GM18502 (cell line): Measurements from ENCODE around the gene RAC3.

Experiments used
- ATAC-seq: cut with Tn5 transposase; IDR thresholded peaks from one replicate; pipeline ENCODE4 v1.9.1; 2021; ENCODE audit warnings: mild to moderate bottlenecking; ENCODE audit not compliant: unreplicated experiment, poor library complexity

RAC3 gene

DNA sequence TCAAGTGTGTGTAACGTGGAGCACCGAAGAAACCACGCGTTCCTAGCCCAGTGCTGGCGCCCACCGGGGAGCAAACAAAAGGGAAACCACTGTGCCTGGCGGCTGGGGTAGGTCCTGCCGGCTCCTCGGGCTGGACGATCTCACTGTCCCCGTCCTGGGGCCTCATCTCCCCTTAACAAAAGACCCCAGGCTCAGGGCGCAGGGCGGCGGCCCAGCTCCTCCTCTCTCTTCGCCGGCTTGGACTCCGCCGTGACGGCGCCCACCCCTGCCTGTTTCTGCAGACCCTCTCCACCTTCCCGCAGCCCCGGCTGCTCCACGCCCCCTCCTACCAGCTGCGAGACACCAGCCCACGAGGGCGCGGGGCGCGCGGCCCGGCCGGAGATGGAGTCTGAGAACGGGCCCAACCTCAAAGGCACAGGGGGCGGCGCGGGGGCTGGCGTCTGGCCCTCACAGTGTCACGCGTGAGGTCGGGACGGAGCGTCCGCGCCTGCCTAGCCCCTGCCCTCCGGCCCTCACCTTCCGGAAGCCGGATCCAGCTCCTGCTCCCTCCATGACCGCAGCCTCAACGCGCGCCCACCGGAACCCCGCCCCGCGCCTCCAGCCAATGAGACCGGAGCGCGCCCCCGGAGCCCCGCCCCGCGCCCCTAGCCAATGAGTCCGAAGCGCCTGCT is 9.0 kb upstream of the RAC3 start, which contains the start of gene CENPX:
Gene CENPX, minus strand, starts transcription at position 569 of the 671 bp plus-strand sequence. Its CDS starts 17 bp downstream, at position 552.
- peak; percentile 17 for ATAC-seq

DNA sequence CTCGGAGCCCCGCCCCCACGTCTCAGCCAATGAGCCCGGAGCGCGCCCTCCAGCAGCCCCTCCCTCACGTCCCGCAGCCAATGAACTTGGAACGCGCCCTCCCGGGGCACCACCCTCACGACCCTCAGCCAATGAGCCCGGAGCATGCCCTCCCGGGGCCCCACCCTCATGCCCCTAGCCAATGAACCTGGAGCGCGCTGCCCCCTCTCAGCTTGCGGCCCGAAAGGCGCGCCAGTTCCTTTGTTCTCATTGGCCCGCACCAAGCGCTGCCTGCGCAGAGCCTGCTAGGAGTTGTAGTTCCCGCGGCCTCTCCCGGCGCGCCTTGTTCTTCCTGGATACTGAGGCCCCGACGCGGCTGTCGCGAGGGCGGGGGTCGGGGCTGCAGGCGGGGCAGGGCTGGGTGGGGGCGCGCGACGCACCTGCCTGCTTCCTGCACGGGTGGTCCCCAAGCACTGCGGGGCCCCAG is 8.5 kb upstream of the RAC3 start, which contains the start of gene LRRC45:
Gene LRRC45, plus strand, starts transcription at position 325 of the 466 bp plus-strand sequence. CDS start 339 bp downstream, outside the sequence.
- ATAC-seq = peak; percentile 82

DNA sequence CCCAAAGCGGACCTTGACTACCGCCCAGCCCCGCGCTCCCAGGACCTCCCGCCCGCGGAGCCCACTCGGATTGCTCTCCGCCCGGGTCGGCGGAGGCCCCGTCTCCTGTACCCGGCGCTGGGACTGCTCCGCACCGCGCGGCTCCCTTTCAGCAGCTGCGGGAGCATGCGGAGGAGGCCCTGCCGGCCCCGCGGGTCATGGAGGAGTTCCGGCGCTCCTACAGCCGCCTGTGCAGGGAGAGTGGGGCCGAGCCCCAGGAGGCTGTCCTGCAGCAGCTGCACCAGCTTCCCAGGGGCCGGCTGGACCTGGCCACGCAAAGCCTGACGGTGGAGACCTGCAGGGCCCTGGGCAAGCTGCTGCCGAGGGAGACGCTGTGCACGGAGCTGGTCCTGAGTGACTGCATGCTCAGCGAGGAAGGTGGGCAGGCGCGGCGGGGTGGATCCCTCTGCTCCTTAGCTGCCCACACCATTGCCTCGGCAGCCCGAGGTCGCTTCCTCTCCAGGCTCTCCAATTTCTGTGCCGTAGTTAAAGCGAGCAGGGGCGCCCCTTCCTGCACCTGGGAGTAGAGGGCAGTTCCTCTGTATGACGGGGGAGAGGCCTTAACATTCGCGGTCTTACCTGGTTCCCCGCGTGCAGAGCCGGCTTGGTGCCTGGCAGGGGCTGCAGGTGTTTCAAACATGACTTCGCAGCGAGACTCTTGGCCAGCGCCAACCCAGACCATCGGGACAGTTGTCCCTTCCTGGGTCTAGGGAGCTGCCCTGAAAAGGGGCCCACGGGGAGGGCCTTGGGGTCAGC is 7.8 kb upstream of the RAC3 start:
- ATAC-seq = peak; percentile 3

DNA sequence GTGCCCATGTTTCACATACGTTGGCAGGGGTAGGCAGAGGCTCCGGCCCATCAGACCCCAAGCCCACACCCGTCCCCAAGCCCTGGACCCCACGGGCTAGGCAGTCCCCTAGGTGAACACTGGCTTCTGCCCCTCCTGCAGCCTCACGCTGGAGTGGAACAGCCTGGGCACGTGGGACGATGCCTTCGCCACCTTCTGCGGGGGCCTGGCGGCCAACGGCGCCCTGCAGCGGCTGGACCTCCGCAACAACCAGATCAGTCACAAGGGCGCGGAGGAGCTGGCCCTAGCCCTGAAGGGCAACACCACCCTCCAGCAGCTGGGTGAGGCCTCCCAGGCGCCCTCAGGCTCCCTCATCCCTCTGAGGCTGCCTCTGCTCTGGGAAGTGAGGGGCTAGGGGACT is 6.6 kb upstream of the RAC3 start:
- ATAC-seq = no peak

DNA sequence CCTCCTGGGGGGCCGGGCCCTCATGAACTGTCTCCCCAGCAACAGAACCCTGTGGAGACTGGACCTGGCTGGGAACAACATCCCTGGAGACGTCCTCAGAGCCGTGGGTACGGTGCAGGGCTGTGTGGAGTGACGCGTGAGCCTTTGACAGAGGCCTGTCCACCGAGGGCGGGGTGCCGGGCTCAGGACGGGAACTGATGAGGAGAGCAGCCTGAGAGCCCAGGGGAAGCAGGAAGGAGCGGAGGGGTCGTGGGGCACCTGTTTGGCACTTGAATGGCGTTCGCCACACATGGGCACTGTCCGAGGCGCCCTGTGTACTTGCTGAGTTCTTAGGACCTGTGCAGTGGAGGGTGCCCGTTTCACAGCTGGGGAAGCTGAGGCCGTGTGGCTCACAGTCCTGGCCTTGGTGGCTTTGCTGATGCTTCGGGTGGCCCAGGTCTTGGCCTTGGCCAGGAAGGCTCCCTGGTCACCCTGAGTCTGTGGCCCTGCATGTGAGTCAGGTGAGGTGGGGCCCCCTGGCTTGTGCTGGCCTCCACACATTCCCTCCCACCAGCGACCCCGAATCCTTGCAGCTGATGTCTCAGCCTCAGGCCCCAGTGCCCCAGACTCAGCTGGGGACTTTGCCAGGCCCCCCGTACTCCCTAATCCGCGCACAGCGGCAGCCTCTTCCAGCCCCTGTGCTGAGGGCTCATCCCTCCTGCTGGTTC is 5.9 kb upstream of the RAC3 start:
- ATAC-seq = no peak

DNA sequence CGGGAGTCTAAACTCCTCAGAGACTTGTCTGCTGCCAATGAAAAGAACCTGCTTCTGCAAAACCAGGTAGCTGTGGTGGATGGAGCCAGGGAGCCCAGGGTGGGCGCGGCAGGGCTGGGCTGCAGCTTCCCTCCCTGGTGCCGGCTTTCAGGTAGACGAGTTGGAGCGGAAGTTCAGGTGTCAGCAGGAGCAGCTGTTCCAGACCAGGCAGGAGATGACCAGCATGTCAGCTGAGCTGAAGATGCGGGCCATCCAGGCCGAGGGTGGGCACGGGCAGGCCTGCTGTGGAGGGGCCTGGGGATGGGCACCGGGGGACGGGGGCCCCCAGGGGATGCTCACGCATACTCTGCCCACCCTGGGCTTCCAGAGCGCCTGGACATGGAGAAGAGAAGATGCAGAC is 3.2 kb upstream of the RAC3 start:
- ATAC-seq = no peak

DNA sequence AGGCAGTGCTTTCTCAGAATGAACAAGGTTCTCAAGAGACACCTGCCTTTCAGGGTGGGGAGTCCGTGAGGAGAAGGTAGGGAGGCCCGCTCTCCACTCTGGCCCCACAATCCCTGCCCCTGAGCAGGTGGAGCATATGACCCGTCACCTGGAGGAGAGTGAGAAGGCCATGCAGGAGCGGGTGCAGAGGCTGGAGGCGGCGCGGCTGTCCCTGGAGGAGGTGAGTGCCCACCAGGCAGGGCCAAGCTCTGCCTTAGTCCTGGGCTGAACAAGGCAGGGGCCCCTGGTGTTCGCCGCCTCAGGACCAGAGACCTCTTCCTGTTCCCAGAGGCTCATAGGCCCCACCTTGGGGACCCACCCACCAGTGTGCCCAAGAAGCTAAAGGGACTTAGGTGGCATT is 2.5 kb upstream of the RAC3 start:
- no peak for ATAC-seq

DNA sequence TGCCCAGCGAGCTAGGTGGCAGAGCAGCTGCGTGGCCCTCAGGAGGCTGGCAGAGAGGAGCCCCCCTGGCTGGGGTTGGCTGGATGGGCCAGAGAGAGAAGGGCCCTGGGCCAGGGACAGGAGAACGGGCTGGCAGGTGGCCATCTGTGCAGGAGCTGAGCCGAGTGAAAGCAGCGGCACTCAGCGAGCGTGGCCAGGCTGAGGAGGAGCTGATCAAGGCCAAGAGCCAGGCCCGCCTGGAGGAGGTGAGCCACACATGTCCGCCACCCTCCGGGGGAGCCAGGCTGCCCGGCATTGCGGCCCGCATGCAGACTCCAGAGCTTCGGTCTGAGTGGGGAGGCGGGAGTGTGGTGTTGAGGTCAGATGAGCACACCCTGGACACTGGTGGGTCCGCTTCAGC is 2.1 kb upstream of the RAC3 start:
- ATAC-seq = no peak

DNA sequence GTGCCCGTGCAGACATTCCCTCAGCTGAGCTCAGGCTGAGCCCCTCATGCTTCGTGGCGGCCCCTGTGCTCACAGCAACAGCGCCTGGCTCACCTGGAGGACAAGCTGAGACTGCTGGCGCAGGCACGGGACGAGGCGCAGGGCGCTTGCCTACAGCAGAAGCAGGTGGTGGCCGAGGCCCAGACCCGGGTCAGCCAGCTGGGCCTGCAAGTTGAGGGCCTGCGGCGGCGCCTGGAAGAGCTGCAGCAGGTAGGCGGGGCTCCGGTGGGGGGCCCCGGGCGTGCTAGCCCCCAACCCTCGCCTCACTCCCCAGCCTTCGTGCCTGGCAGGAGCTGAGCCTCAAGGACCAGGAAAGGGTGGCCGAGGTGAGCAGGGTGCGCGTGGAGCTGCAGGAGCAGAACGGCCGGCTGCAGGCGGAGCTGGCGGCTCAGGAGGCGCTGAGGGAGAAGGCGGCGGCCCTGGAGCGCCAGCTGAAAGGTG is 1.4 kb upstream of the RAC3 start:
- ATAC-seq = no peak

DNA sequence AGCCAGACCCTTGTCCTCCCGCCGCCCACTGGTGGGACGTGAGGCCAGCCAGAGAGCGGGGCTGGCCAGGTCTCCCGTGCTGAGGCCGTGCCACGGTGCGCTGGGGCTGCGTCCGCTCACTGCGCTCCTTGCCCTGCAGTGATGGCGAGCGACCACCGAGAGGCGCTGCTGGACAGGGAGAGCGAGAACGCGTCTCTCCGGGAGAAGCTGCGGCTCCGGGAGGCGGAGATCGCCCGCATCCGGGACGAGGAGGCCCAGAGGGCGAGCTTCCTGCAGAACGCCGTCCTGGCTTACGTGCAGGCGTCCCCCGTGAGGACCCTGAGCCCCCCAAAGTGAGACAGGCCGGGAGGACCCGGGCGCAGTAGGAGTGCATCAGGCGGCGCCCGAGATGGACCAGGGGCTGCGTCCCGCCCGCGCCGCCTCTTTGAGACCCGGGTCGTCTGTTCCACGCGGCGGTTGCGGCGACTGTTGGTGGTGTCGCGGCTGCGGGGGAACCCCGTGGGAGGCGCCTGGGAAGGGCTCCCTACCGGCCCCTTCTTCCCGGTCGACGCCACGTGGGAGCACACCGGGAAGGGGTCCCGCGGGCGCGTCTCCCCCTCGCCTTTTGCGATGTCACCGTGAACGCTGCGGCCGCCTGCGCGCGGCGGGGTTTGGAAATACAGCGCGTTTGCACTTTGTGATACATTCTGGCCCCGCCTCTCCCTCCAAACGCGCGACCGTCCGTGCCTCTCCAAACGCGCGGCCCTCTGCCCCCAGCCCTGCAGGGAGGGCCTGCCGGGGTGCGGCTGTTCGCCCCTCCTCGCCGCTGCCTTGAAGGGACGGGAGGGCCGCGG is 792 bp upstream of the RAC3 start:
- ATAC-seq = peak; percentile 55

DNA sequence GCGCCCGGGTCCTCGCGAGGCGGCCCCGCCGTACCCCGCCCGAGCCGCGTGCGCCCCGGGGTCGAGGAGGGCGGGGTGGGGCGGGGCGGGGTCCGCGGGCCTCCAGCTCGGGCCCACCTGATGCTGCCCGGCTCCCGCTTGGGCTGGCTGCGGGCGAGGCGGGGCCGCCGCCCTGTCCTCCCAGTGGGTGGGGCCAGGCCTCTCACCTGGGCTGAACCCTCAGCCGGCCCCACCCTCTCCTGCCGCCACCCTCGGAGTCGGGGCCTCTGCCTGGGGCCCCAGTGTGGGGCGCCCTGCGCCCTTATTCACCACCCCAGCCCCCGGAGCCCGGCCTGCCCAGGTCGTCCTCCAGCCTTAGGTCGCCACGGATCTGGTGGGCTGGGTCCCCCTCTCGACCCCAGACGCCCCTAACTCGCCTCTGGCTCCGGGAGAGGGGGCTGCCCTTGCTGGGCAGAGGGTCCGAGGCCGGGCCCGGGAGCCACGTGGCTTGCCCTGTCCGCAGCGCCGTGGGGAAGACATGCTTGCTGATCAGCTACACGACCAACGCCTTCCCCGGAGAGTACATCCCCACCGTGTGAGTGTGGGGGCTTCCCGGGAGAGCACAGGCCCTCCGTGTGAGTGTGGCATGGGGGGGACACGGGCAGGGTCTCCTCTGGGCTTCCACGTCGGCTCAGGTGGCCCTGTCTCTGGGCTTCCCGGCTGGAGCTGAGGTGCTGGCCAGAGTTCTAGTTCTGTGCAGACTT is 578 bp downstream of the RAC3 start:
- no peak for ATAC-seq

DNA sequence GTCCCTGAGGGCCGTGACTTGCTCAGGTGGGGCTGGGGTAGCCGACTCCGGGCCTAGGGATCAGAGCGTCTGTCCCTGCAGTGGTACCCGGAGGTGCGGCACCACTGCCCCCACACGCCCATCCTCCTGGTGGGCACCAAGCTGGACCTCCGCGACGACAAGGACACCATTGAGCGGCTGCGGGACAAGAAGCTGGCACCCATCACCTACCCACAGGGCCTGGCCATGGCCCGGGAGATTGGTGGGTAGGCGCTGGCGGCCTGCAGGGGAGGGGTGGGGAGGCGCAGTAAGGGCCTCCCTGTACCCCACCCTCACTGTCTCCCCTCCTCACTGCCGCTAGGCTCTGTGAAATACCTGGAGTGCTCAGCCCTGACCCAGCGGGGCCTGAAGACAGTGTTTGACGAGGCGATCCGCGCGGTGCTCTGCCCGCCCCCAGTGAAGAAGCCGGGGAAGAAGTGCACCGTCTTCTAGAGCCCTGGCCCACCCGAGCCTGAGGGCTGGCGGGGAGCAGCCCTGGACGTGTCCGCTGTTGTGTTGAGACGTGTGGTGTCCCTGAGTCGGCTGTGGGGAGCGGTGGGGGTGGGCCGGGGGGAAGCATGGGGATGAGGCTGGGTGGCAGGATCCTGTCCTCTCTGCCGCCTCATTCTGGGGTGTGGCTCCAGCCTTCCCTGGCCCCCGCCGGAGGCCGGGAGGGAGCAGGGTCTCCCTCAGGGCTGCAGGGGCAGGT is 2.0 kb downstream of the RAC3 start:
- no peak for ATAC-seq

DNA sequence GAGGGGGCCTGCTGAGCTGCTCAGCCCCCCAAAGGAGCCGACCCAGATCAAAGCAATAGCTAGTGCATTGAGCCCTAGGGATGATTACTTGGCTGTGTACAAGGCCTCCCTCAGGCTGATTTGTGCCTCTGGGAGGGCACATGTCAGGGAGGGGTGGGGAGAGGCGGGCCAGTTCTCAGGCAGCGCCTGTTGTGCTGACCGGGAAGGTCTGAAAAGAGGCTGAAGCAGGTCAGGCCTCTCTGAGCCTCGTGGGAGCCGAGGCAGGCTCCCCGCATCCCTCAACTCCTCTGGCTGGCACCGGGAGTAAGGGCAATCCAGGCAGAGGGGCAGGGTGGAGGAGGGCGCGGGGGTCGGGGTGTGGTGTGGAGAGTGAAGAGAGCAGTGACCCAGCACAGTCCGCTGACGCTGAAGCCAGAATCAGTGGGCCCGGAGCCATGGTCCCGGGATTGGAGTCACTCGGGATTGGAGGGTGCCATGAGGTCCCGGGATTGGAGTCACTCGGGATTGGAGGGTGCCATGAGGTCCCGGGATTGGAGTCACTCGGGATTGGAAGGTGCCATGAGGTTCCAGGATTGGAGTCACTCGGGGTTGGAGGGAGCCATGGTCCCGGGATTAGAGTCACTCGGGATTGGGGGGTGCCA is 3.0 kb downstream of the RAC3 start:
- no peak for ATAC-seq

DNA sequence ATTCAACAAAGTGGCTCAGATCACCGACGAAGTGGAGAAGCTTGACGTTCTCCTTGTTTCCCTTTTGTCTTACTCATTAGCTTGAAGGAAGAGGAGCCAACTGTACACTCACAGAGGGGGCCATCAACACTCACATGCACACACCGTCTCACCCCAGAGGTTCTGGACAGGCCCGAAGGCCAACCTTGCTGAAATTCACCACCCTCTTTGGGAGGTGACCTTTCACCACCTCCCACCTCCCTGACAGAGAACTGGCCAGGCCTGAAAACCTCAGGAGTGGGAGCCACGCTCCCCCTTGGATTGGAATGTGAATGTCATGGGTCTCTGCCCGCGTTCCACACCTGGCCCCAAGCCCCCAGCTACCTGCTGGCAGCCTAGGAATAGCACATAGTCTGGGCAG is 4.0 kb downstream of the RAC3 start:
- no peak for ATAC-seq

DNA sequence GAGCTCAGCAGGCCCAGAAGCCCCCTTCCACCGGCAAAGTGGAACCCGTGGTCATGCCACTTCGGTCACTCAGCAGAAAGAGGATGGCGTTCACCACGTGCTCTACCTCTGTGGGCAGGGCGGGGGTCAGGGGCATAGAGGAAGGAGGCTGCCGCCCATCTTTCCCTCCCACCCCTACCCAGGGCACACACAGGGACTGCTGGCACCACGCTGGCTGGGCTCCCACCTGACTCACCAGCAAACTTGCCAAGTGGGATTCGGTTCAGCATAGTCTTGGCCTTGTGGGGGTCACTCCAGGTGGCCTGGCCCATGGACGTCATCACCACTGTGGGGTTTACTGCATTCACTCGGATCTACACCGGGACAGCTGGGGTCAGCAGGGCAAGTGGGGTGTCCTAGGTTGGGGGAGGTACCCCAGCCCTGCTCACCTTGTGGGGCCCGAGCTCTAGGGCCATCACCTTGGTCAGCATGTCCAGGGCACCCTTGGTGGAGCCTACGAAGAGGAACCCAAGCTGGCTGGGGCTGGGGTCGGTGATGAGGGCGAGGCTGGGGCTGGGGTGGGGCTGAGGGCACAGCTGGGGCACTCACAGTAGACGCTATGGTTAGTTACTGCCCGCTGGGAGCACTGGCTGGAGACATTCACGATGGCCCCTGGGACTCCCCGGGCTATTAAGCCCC is 4.6 kb downstream of the RAC3 start:
- ATAC-seq = no peak

DNA sequence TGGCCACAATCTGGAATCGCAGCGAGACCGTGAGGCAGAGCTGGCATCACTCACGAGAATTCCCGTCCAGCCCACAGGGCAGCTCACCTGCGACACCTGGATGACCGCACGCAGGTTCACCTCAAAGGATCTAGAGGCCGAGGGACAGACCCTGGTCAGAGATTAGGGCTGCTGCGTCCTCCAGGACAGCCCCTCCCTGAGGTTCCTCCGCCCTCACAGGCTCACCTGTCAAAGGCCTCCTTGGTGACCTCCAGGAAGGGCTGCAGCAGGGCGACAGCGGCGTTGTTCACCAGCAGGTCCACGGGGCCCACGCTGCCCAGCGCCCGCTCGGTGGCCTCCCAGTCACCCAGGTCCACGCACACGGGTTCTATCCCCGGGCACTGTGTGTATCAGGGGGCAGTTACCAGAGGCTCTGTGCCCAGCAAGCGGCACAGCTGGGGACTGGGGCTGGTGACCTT is 5.2 kb downstream of the RAC3 start:
- ATAC-seq = no peak

DNA sequence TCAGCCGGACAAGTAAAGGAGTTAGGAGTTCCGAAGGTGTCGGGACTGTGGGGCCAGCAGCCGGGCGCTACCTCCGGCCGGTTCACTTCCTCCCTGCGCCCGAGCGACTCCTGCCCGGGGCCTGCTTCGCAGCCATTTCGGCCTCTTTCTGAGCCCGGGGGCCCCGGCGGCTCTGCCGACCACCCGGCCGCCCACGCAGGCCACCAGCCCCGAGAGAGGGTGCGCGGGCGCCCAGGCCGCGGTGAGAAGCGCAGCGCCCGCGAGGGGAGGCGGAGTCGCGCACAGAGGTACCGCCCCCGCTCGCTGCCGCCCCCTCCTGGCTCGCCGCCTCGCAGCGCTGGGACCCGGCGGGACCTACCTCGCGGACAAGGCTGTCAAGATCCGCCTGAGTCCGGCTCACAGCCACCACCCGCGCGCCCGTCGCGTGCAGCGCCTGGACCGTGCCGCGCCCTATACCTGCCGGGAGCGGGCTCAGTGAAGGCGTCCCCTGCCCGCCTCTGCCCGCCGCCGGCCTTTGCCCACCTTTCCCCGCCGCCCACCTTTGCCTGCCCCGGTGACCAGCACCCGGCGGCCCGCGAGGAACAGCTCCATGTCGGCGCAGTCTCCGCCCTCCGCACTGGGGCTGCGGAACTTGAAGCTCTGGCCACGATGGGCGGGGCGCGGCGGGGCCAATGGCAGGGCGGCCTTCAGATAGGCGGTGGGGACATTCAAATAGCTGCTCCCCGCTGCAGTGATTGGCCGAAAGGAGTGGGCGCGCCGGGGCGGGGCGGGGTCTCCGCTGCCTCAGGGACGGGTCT is 5.8 kb downstream of the RAC3 start, which contains the start of gene DCXR:
Gene DCXR, minus strand, starts transcription at position 606 of the 797 bp plus-strand sequence. Its CDS starts 15 bp downstream, at position 591.
- peak; percentile 84 for ATAC-seq
